DMS153 (cell line): Measurements from ENCODE around the gene BTBD2.

Experiments
- DNase-seq: peaks from one replicate; lab custom pipeline; 2025; lab: John Stamatoyannopoulos, UW

BTBD2 gene

GRCh38 chr19:2015608-2015950, at the start of gene BTBD2:
Gene BTBD2, minus strand, starts transcription at chr19:2015714. Its CDS starts 11 bp downstream, at chr19:2015703.
- no peak for DNase-seq

GRCh38 chr19:2064788-2065524, 49.4 kb upstream of the BTBD2 start:
- no peak for DNase-seq

- no peak for DNase-seq
These were observed 48.9 kb upstream of the BTBD2 start for GRCh38 chr19:2064395-2064787.

- DNase-seq = no peak
These were observed 48.3 kb upstream of the BTBD2 start for GRCh38 chr19:2063824-2064223.

GRCh38 chr19:2062770-2063169, 47.3 kb upstream of the BTBD2 start:
- no peak for DNase-seq

GRCh38 chr19:2062389-2062729, 46.8 kb upstream of the BTBD2 start:
- no peak for DNase-seq

- DNase-seq = peak; percentile 92
These were observed 46.2 kb upstream of the BTBD2 start for GRCh38 chr19:2061495-2062388.

GRCh38 chr19:2060884-2061494, 45.5 kb upstream of the BTBD2 start:
- DNase-seq = no peak

GRCh38 chr19:2059422-2060201, 44.1 kb upstream of the BTBD2 start:
- DNase-seq = no peak

GRCh38 chr19:2058570-2059421, 43.3 kb upstream of the BTBD2 start:
- no peak for DNase-seq

- DNase-seq = no peak
These were observed 42.3 kb upstream of the BTBD2 start for GRCh38 chr19:2057484-2058469.

- DNase-seq = no peak
These were observed 41.3 kb upstream of the BTBD2 start for GRCh38 chr19:2056837-2057192.

GRCh38 chr19:2055931-2056836, 40.7 kb upstream of the BTBD2 start:
- peak; percentile 35 for DNase-seq

- DNase-seq = no peak
These were observed 39.2 kb upstream of the BTBD2 start for GRCh38 chr19:2054763-2055162.

- DNase-seq = no peak
These were observed 38.3 kb upstream of the BTBD2 start for GRCh38 chr19:2053601-2054389.

- peak; percentile 46 for DNase-seq
These were observed 36.5 kb upstream of the BTBD2 start for GRCh38 chr19:2051773-2052704.
